Common myeloid progenitor, CD34-positive (primary cell): Measurements from ENCODE around the gene SLC16A8.
A peak's percentile ranks its signal among the peaks of the same experiment; 100 is the strongest.

Experiments
- CTCF ChIA-PET: fragments of 350-600 bp; sonication (Branson Sonifier 250); formaldehyde crosslinking; loops from one replicate; lab custom pipeline; 2021; ENCODE audit warnings: antibody characterized with exemption; lab: Charles Lee
- POLR2A ChIA-PET: fragments of 350-600 bp; sonication (Branson Sonifier 250); formaldehyde crosslinking; loops from one replicate; lab custom pipeline; 2021; ENCODE audit warnings: antibody characterized with exemption; lab: Charles Lee
- DNase-seq, 3 donors: peaks; one replicate each; pipeline versions ENCODE4 v3.0.0 to v3.0.0-alpha.2; 2013
- H3K27ac ChIP-seq, 2 experiments: 1 replicate in 1 of 2; 2 replicates in 1 of 2; pipeline ENCODE4 v1.7.0; 2013; ENCODE audit warnings: inconsistent platforms in 2 of 2, low read length in 2 of 2, mild to moderate bottlenecking in 2 of 2, low read depth in 1 of 2, moderate library complexity in 1 of 2; ENCODE audit not compliant: severe bottlenecking in 2 of 2, insufficient read depth in 1 of 2, poor library complexity in 1 of 2
- H3K27me3 ChIP-seq, 5 experiments: replicated peaks in 2 of 5; 1 replicate in 3 of 5; 2 replicates in 2 of 5; pipeline versions ENCODE4 v1.6.1 to v1.7.0; 2013; ENCODE audit warnings: low read length in 4 of 5, mild to moderate bottlenecking in 2 of 5, moderate library complexity in 2 of 5, inconsistent platforms in 1 of 5; ENCODE audit not compliant: insufficient read depth in 5 of 5, control insufficient read depth in 4 of 5
- H3K36me3 ChIP-seq, 4 experiments: 1 replicate in 2 of 4; 2 replicates in 2 of 4; pipeline versions ENCODE4 v1.6.1 to v1.7.0; 2013; ENCODE audit warnings: low read length in 3 of 4, control low read depth in 1 of 4, mild to moderate bottlenecking in 1 of 4; ENCODE audit not compliant: control insufficient read depth in 4 of 4, insufficient read depth in 4 of 4
- H3K4me1 ChIP-seq, 4 experiments: 1 replicate in 3 of 4; 2 replicates in 1 of 4; pipeline versions ENCODE4 v1.6.1 to v1.7.1; 2013; ENCODE audit warnings: low read length in 3 of 4, mild to moderate bottlenecking in 3 of 4, control low read depth in 1 of 4, inconsistent platforms in 1 of 4, moderate library complexity in 1 of 4; ENCODE audit not compliant: control insufficient read depth in 4 of 4, insufficient read depth in 4 of 4; ENCODE audit errors: control extremely low read depth in 1 of 4
- H3K4me3 ChIP-seq, 7 experiments: 1 replicate in 4 of 7; 2 replicates in 3 of 7; pipeline versions ENCODE4 v1.5.1 to v1.7.0; 2013; ENCODE audit warnings: mild to moderate bottlenecking in 7 of 7, low read length in 6 of 7, moderate library complexity in 6 of 7, inconsistent platforms in 2 of 7, low read depth in 2 of 7, control low read depth in 1 of 7; ENCODE audit not compliant: insufficient read depth in 4 of 7, control insufficient read depth in 1 of 7; ENCODE audit errors: extremely low read depth in 1 of 7
- H3K9me3 ChIP-seq, 5 experiments: 1 replicate in 4 of 5; 2 replicates in 1 of 5; pipeline versions ENCODE4 v1.6.1 to v1.7.1; 2013; ENCODE audit warnings: low read length in 4 of 5, mild to moderate bottlenecking in 2 of 5, inconsistent platforms in 1 of 5, low read depth in 1 of 5, moderate library complexity in 1 of 5; ENCODE audit not compliant: control insufficient read depth in 4 of 5, insufficient read depth in 2 of 5; ENCODE audit errors: control extremely low read depth in 1 of 5
- WGBS: methylation state at CpG from one replicate; pipeline ENCODE4 v1.1.5; 2013; ENCODE audit not compliant: insufficient coverage; 5-methylcytosine and 5-hydroxymethylcytosine counted together

SLC16A8 gene

DNA sequence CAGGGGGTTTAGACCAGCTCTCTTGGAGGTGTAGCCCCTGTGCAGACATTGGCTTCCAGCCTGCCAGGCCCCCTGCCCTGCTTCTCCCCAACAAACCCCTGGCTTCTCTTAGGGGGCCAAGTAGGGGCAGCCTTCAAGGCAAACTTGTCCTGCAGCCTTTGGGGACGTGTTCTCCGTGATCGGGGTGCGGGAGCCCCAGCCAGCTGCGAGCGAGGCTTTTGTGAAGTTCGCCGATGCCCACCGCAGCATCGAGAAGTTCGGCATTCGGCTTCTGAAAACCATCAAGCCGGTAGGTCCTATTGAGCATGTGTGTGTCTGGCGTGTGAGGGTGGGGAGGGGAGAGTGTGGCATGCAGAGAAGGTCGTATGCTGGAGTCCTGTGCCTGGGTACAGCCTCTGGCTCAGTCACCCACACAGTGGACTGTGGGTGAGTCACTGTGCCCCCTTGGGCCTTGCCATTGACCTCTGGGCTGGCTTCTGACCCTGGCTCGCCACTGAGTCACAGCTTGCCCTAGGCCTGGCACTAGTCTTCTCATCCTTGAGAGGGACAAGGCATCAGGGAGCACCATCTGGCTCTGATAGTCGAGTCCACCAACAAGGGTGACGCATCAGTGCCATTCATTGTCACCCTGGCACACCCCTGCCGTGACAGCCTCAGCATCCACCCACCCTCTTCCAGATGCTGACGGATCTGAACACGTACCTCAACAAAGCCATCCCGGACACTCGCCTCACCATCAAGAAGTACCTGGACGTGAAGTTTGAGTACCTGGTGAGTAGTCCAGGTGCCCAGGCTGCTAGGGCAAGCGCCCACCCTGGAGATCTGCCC lies 11.4 kb downstream of the SLC16A8 start:
- H3K27ac ChIP-seq = no peak overlapping the region
- 98% methylated on average over 24 of the region's 25 CpGs for WGBS
- CTCF ChIA-PET = interaction anchor here (0.5 to 1.3 kb wide), 6 partner anchors 17 to 65 kb away, joined by 3 read pairs; no protein-coding TSS in a partner anchor
- H3K4me1 ChIP-seq = no peaks in the 10 kb centered on the region
- peaks cover 7 to 73% (median 42%) of the 10 kb centered on the region in 4 experiments for H3K36me3 ChIP-seq
- POLR2A ChIA-PET = no interaction called here
- H3K4me3 ChIP-seq = no peak overlapping the region
- H3K27me3 ChIP-seq = no peaks in the 10 kb centered on the region
- DNase-seq = no peak
- no peaks in the 10 kb centered on the region for H3K9me3 ChIP-seq

GRCh38 chr22:38071421-38072321 lies 12.3 kb downstream of the SLC16A8 start:
- Histone ChIP-seq H3K4me1 (no peaks in the 10 kb centered on the region), H3K27me3 (no peaks in the 10 kb centered on the region), H3K27ac (no peak overlapping the region), H3K4me3 (no peak overlapping the region), H3K9me3 (no peaks in the 10 kb centered on the region), H3K36me3 (peaks cover 7 to 79% (median 44%) of the 10 kb centered on the region in 4 experiments)
- POLR2A ChIA-PET = no interaction called here
- DNase-seq = no peak
- CTCF ChIA-PET = interaction anchor here (0.5 to 1.2 kb wide), 4 partner anchors 19 to 66 kb away, joined by 3 read pairs; no protein-coding TSS in a partner anchor
- 99% methylated on average over 19 of the region's 22 CpGs for WGBS

- H3K4me3 ChIP-seq = no peak overlapping the region
- no peaks in the 10 kb centered on the region for H3K9me3 ChIP-seq
- WGBS = 95% methylated on average over 10 of the region's 11 CpGs
- H3K27me3 ChIP-seq = no peaks in the 10 kb centered on the region
- H3K36me3 ChIP-seq = peaks cover 7 to 92% (median 56%) of the 10 kb centered on the region in 4 experiments
- no peak for DNase-seq
- no peaks in the 10 kb centered on the region for H3K4me1 ChIP-seq
- no peak overlapping the region for H3K27ac ChIP-seq
- POLR2A ChIA-PET = interaction anchor here (0.5 kb wide), 1 partner anchor 147 kb away, joined by 3 read pairs; no protein-coding TSS in a partner anchor
- CTCF ChIA-PET = interaction anchor here (0.5 to 4.4 kb wide), 4 partner anchors 18 to 520 kb away, joined by 3 to 16 read pairs (median 3); no protein-coding TSS in a partner anchor
Observed at GRCh38 chr22:38070250-38070921, 13.6 kb downstream of the SLC16A8 start.

- Histone ChIP-seq H3K4me3 (no peak overlapping the region), H3K27ac (no peak overlapping the region), H3K36me3 (peaks cover 13 to 94% (median 56%) of the 10 kb centered on the region in 4 experiments), H3K4me1 (no peaks in the 10 kb centered on the region), H3K27me3 (no peaks in the 10 kb centered on the region), H3K9me3 (no peaks in the 10 kb centered on the region)
- WGBS = 97% methylated on average over 15 of the region's 21 CpGs
- ChIA-PET CTCF (interaction anchor here (0.5 to 4.4 kb wide), 4 partner anchors 17 to 521 kb away, joined by 3 to 16 read pairs (median 3); no protein-coding TSS in a partner anchor), POLR2A (interaction anchor here (0.5 kb wide), 1 partner anchor 148 kb away, joined by 3 read pairs; no protein-coding TSS in a partner anchor)
- peak in 1 of 3 donors; percentile 14 for DNase-seq
Observed at GRCh38 chr22:38069372-38070249, 14.4 kb downstream of the SLC16A8 start.

DNA sequence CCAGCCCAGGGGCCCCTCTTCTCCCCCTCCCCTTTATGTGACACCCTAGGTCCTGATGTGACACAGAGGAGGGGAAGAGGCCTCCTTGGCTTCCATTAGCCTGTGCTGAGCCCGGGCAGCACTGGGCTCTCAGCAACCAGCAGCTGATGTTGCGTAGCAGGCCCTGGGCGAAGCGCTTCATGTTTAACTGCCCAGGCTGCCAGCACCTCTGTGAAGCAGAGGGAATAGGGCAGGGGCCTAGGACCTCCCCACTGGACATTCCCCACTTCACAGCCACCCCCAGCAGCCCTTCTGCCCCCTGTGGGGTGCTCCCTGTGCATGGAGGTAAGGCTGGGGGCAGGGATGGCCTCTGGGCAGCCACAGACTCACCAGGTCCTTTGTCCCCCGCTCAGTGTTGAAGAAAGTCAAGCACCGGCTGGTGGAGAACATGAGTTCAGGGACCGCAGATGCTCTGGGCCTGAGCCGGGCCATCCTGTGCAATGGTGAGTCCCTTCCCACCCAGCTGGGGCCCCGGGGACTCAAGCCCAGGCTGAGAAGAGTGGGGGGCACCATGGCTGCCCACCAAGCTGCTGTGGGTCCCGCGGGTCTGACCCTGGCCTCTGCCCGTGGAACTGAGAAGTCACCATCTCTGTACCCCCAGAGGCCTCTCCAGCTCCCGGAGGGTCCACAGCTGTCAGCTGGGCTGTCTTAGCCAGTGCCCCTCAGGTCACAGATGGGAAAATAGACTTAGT lies 15.2 kb downstream of the SLC16A8 start:
- CTCF ChIA-PET = interaction anchor here (0.8 to 4.4 kb wide), 4 partner anchors 16 to 502 kb away, joined by 3 to 16 read pairs (median 4); no protein-coding TSS in a partner anchor
- H3K27ac ChIP-seq = no peak overlapping the region
- H3K36me3 ChIP-seq = peaks cover 13 to 91% (median 55%) of the 10 kb centered on the region in 4 experiments
- no peaks in the 10 kb centered on the region for H3K27me3 ChIP-seq
- 97% methylated on average over 10 of the region's 13 CpGs for WGBS
- no peaks in the 10 kb centered on the region for H3K4me1 ChIP-seq
- POLR2A ChIA-PET = interaction anchor here (0.6 kb wide), 1 partner anchor 1747 kb away, joined by 3 read pairs; no protein-coding TSS in a partner anchor
- H3K4me3 ChIP-seq = no peak overlapping the region
- DNase-seq = no peak
- H3K9me3 ChIP-seq = no peaks in the 10 kb centered on the region
